Large intestine (tissue), 3 donors: ENCODE results near the gene PDSS2. TPM values are rescaled to one million over a fixed set of nuclear protein-coding genes. Genes with fewer than 3 reads are reported as not detected.
"Not testable (repeated sequence)": the region's sequence is repeated elsewhere in the genome, so short reads cannot be mapped to it uniquely, and the experiment has no call there.

Experiments
- DNase-seq, 2 donors: peaks; one replicate each; pipeline versions ENCODE4 v3.0.0 to v3.0.0-alpha.2; 2013
- H3K27ac ChIP-seq: one replicate; pipeline ENCODE4 v1.5.1; 2013; ENCODE audit warnings: low read length
- H3K27me3 ChIP-seq: 2 replicates; pipeline ENCODE4 v1.6.1; 2013; ENCODE audit warnings: low read length; ENCODE audit not compliant: control insufficient read depth, insufficient read depth
- H3K36me3 ChIP-seq: 2 replicates; pipeline ENCODE4 v1.6.1; 2013; ENCODE audit warnings: low read length; ENCODE audit not compliant: control insufficient read depth, insufficient read depth
- H3K4me1 ChIP-seq: one replicate; pipeline ENCODE4 v1.6.1; 2013; ENCODE audit warnings: low read length; ENCODE audit not compliant: control insufficient read depth, insufficient read depth
- H3K4me3 ChIP-seq: one replicate; pipeline ENCODE4 v1.5.1; 2013; ENCODE audit warnings: low read length
- H3K9me3 ChIP-seq: one replicate; pipeline ENCODE4 v1.6.1; 2013; ENCODE audit warnings: mild to moderate bottlenecking, low read depth, low read length, moderate library complexity; ENCODE audit not compliant: control insufficient read depth
- WGBS: methylation state at CpG from one replicate; pipeline ENCODE4 v1.1.5; 2013; ENCODE audit warnings: low lambda C conversion rate; ENCODE audit not compliant: insufficient coverage; 5-methylcytosine and 5-hydroxymethylcytosine counted together
- polyA plus RNA-seq: library from polyadenylated mRNA; unstranded; fragments of 120-200 nt; gene quantifications from one replicate; pipeline ENCODE4 v1.2.1, GENCODE V29; 2013

The PDSS2 gene
- polyA plus RNA-seq, 1 donor, result 12.8 TPM

DNA sequence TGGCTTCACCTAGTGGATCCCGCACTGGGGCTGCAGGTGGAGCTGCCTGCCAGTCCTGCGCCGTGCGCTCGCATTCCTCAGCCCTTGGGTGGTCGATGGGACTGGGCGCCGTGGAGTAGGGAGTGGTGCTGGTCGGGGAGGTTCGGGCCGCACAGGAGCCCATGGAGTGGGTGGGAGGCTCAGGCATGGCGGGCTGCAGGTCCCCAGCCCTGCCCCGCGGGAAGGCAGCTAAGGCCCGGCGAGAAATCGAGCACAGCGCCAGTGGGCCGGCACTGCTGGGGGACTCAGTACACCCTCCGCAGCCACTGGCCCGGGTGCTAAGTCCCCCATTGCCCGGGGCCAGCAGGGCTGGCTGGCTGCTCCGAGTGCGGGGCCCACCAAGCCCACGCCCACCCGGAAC, 95.2 kb downstream of the PDSS2 start:
- H3K4me1 ChIP-seq, DNase-seq, H3K4me3 ChIP-seq, H3K27ac ChIP-seq, H3K36me3 ChIP-seq, H3K27me3 ChIP-seq: not testable (repeated sequence)
- no CpG with 5 or more reads among the region's 26 CpGs for WGBS
- peaks cover 13% of the 10 kb centered on the region for H3K9me3 ChIP-seq

DNA sequence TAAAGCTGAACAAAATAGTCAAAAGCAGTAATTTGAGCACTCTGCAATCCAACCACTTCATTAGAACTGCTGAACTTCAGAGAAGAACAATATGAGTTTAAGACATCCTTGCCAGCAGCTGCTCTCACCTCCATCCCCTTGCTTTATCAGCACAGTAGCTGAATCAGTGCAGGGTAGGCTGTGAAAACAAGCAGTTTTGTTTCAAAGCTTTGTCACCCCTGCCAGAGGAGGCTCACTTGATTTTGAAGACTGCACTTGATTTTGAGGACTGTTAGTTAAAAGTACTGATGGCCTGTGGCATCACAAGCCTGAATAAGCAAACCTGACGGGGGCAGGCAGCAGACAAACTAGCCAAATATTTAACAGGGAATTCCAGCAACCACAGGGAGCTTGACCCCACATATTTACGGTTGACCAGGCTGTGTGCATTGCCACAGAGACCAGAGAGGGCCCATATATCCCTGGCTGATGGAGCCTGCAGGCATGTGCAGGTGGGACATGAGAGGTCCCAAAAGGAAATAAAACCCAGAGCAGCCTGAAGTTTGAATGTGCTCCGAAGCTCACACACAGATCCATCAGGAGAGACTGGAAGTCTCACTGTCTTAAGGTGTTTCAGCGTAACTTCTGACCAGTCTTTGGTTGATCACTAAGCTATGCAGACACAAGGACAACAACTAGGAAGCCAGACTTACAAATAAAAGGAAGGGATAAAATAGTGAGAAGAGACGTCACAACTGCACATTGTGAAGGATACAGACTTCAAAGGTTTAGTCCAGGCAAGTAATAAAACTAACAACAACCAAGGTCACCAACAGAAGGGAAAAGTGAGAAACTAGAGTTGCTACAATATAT, 97.4 kb downstream of the PDSS2 start:
- no peaks in the 10 kb centered on the region for H3K27me3 ChIP-seq
- no peak overlapping the region for H3K4me3 ChIP-seq
- H3K27ac ChIP-seq, result no peak overlapping the region
- 93% methylated on average over 3 of the region's 5 CpGs for WGBS
- no peak for DNase-seq
- H3K36me3 ChIP-seq, result no peaks in the 10 kb centered on the region
- H3K4me1 ChIP-seq, result no peaks in the 10 kb centered on the region
- H3K9me3 ChIP-seq, result peaks cover 13% of the 10 kb centered on the region

DNA sequence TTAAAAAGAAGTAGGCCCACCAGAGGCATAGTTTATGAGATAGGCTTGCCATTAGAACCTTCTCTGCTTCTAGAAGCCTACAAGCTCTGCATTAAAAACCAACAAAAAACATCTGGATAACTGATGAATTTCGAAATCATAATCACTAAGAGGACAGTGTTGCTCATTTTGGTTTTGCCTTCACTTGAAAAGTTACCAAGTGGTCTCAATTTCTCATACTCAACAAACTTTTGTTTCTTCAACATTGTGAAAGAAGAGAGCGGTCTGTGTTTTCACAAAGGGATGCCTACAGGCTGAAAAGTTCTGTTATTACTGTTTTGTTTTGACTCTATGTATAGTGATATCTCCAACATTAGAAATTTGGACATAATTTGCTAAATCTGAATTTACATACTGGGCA, 98.9 kb downstream of the PDSS2 start:
- Histone ChIP-seq H3K27ac (no peak overlapping the region), H3K27me3 (no peaks in the 10 kb centered on the region), H3K36me3 (no peaks in the 10 kb centered on the region), H3K4me3 (no peak overlapping the region), H3K9me3 (peaks cover 13% of the 10 kb centered on the region), H3K4me1 (no peaks in the 10 kb centered on the region)
- no CpG with 5 or more reads among the region's 2 CpGs for WGBS
- no peak for DNase-seq

DNA sequence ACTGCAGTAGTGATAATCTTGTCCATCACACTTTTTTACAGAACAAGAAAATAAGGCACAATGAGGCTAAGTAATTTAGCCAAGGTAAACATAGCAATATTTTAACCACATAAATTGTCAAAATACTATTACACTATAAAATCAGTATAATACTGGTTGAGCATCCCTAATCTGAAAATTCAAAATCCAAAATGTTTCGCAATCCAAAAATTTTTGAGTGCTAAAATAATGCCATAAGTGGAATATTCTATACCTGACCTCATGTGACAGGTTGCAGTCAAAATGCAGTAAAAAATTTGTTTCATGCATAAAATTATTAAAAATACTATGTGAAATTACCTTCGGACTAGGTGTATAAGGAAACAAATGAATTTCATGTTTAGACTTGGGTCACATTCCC, 101.5 kb downstream of the PDSS2 start:
- 89% methylated on average over 1 of the region's 2 CpGs for WGBS
- DNase-seq, result no peak
- H3K27me3 ChIP-seq, result no peaks in the 10 kb centered on the region
- no peaks in the 10 kb centered on the region for H3K4me1 ChIP-seq
- H3K9me3 ChIP-seq, result no peaks in the 10 kb centered on the region
- H3K27ac ChIP-seq, result no peak overlapping the region
- H3K4me3 ChIP-seq, result no peak overlapping the region
- H3K36me3 ChIP-seq, result no peaks in the 10 kb centered on the region

DNA sequence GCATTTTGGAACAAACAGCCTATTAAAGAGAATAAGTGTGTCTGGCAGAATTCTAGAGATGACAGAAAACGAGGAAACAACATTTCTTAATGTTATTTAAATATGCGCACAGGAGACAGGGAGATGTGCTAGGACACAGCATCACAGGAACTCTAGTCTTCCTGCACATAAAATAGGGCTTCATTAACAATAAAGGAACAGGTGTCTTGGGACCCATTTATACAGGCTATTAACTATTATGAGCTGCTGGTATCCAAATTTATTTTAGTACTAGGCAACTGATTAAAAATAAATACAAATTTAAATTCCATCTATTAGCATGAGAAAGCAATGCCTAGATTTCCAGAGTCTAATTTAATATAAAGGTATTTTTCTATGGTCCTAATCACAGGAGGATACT, 102.3 kb downstream of the PDSS2 start:
- 100% methylated on average over 1 of the region's 2 CpGs for WGBS
- no peak overlapping the region for H3K27ac ChIP-seq
- H3K4me1 ChIP-seq, result no peaks in the 10 kb centered on the region
- DNase-seq, result no peak
- H3K36me3 ChIP-seq, result no peaks in the 10 kb centered on the region
- no peaks in the 10 kb centered on the region for H3K27me3 ChIP-seq
- H3K4me3 ChIP-seq, result no peak overlapping the region
- H3K9me3 ChIP-seq, result no peaks in the 10 kb centered on the region

DNA sequence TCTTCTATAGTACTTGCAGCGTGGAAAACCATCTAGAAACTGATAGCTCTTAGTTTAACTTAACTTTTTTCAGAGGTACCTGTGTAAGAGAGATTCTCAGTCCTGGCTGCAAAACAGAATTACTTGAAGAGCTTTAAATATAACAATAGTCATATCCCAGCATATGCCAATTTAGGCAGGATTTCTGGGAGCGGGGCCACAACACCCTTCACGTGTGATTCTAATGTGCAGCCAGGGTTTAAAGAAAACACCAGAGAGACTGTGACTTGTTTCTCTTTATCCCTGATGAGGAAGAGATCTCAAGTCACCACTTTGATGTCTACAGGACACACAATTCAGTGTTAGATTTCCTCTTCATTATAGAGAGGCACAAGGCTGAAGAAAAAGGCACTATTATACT, 103.7 kb downstream of the PDSS2 start:
- WGBS, result 100% methylated on average over 1 of the region's 3 CpGs
- no peak for DNase-seq

DNA sequence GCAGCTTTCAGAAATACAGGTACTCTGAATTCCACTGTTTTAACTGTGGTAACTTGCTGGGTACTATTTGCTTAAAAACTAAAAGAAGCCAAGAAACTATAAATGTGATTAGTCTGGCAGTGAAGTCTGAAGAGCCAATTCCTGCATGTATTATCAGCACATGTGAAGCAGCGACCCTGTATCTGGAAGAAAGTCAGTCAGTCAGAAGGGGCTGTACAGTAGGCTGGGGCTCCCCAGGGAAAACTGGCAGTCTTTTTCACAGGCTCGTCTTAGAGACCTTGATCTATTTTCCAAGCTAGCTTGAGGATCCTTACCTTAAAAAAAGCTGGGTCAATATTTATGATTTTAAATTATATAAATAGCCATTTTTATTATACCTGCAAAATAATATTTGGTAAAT, 104.9 kb downstream of the PDSS2 start:
- DNase-seq, result no peak
- Histone ChIP-seq H3K36me3 (no peaks in the 10 kb centered on the region), H3K4me3 (no peak overlapping the region), H3K9me3 (no peaks in the 10 kb centered on the region), H3K4me1 (no peaks in the 10 kb centered on the region), H3K27me3 (no peaks in the 10 kb centered on the region), H3K27ac (no peak overlapping the region)
- WGBS, result no CpG with 5 or more reads among the region's 2 CpGs

More for the DNA sequence above, 103.7 kb downstream of the PDSS2 start:
- H3K27ac ChIP-seq, result no peak overlapping the region
- no peaks in the 10 kb centered on the region for H3K36me3 ChIP-seq
- H3K9me3 ChIP-seq, result no peaks in the 10 kb centered on the region
- H3K4me3 ChIP-seq, result no peak overlapping the region
- H3K4me1 ChIP-seq, result no peaks in the 10 kb centered on the region
- H3K27me3 ChIP-seq, result no peaks in the 10 kb centered on the region

DNA sequence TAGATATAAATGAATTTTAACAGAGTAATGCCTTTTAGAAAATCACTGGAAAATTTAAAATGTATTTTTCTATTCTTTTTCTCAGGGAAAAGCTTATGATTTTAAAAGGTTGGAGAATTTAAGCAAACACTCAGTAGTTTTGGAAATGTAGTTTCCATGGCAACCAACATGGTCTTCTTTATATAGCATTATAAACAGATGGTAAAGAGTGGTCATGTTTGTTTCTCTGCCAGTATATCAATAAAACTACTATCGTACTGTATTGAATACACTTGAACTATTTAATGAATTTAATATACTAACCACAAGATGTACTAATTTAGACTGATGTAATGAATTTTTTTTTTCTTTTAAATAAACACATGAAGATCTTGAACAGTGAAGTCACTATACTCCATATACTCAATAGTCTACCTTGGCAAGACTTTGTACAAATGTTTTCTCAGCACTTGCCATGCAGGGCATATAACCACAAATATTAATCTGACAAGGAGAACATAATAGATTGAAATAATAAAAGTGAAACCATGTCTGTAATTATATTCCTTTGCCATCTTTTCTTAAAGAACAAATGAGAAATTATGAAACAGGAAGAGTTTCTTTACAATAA, 105.5 kb downstream of the PDSS2 start:
- Histone ChIP-seq H3K9me3 (no peaks in the 10 kb centered on the region), H3K4me1 (no peaks in the 10 kb centered on the region), H3K4me3 (no peak overlapping the region), H3K27ac (no peak overlapping the region), H3K27me3 (no peaks in the 10 kb centered on the region), H3K36me3 (no peaks in the 10 kb centered on the region)
- WGBS, result 80% methylated on average over 1 of the region's 1 CpG
- no peak for DNase-seq

DNA sequence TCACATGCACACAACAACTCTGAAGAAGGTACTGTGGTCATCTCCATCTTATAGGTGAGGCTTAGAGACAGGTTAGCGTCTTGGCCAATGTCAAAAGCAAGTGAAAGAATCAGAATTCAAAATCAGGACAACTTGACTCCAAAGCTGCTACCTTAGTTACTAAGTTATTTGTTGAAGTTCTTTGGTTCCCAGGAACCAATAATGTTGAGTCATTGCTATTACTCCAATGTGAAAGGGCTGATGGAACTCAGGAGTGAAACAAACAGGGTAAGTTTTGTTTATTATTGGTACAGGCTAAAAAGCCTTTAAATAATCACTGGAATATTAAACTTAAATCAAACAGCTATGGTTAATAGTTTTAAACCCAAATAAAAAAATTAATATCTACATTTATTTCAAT, 111.1 kb downstream of the PDSS2 start:
- no peak for DNase-seq
- Histone ChIP-seq H3K4me3 (no peak overlapping the region), H3K36me3 (no peaks in the 10 kb centered on the region), H3K27ac (no peak overlapping the region), H3K9me3 (no peaks in the 10 kb centered on the region), H3K4me1 (no peaks in the 10 kb centered on the region), H3K27me3 (no peaks in the 10 kb centered on the region)
- no CpG with 5 or more reads among the region's 1 CpG for WGBS

DNA sequence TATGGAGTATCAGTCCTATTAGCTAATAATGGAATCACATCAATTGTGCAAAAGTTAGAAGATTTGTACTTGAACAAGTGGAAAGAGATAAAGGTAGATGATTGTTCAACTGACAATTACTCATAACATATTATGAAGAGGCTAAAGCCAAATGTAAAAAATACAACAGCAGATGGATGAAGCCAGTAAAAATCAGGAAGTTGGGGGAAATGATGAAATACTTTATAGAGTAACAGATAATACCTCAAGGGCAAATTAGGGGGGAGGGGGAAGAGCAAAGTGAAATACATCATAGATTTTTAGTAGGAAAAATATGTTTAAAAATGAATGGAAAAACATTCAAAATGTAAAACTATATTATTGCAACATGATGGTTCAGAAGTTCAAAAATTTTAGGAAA, 114.0 kb downstream of the PDSS2 start:
- Histone ChIP-seq H3K9me3 (no peaks in the 10 kb centered on the region), H3K36me3 (no peaks in the 10 kb centered on the region), H3K4me1 (no peaks in the 10 kb centered on the region), H3K4me3 (no peak overlapping the region), H3K27me3 (no peaks in the 10 kb centered on the region), H3K27ac (no peak overlapping the region)
- DNase-seq, result no peak

DNA sequence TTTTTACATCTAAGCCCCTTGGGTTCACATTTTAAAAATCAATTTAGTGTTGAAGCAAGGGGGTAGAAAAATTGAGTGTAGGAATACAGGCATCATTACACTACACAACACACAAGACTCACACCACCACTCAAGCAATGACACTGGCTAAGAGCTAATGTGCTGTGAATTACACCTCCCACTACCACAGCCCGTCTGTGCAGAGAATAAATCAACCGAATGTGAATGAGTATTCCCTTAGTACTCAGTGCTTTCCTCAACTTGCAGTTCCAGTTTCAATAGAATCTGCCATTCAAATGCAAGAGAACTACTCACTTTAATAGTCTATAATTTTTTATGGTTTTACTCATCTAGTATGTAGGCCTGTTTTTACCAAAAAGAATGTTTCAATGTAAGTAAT, 114.4 kb downstream of the PDSS2 start:
- Histone ChIP-seq H3K36me3 (no peaks in the 10 kb centered on the region), H3K27me3 (no peaks in the 10 kb centered on the region), H3K27ac (no peak overlapping the region), H3K4me1 (no peaks in the 10 kb centered on the region), H3K9me3 (no peaks in the 10 kb centered on the region), H3K4me3 (no peak overlapping the region)
- WGBS, result 92% methylated on average over 2 of the region's 2 CpGs
- no peak for DNase-seq
